HepG2 (cell line): ENCODE data around the gene ACTN1. TPM values are rescaled to one million over a fixed set of nuclear protein-coding genes. Genes with fewer than 3 reads are reported as not detected.

ENCODE experiments used
- ATAC-seq: fragments of 200-7000 bp; cut with Tn5 transposase; 3 replicates; pipeline ENCODE4 v1.9.1; 2020; ENCODE audit warnings: mild to moderate bottlenecking, moderate library complexity
- BruUV-seq: library from RNA; stranded (reverse); fragments of 400-500 nt; replicated peaks from 2 replicates; lab custom pipeline; 2021; lab: Mats Ljungman, UMichigan
- CTCF ChIA-PET: fragments of 300-600 bp; formaldehyde crosslinking; extraction: SDS; loops from one replicate; lab custom pipeline; 2021; ENCODE audit warnings: low total read pairs, inconsistent platforms, low intra/inter-chr PET ratio; lab: Yijun Ruan, JAX
- POLR2A ChIA-PET: fragments of 350-600 bp; sonication (Branson Sonifier 250); formaldehyde crosslinking; loops from one replicate; lab custom pipeline; 2020; ENCODE audit warnings: antibody characterized with exemption, inconsistent platforms; lab: Yijun Ruan, JAX
- DNase-seq: peaks from one replicate; pipeline ENCODE4 v3.0.0-alpha.2; 2015; ENCODE audit warnings: low spot score
- FAIRE-seq: peaks from 3 replicates; lab custom pipeline; 2011; peaks lifted over from hg19 to GRCh38; lab: Jason Lieb, UNC
- H2AFZ ChIP-seq: one replicate; pipeline ENCODE4 v1.6.1; 2011; ENCODE audit warnings: low read length, inconsistent platforms
- H3K27ac ChIP-seq: fragments of 300-600 bp; 3 replicates; pipeline ENCODE4 v1.8.0; 2011; ENCODE audit warnings: mixed run types, mild to moderate bottlenecking, mixed read lengths, low read length, inconsistent platforms; ENCODE audit not compliant: insufficient read depth; ENCODE audit errors: extremely low read length
- H3K27me3 ChIP-seq, 2 experiments: fragments of 200-600 bp in 1 of 2; 2 replicates in 1 of 2; 3 replicates in 1 of 2; pipeline versions ENCODE4 v1.6.0 to v1.8.0; 2011; ENCODE audit warnings: low read length in 2 of 2, mild to moderate bottlenecking in 2 of 2, moderate library complexity in 2 of 2, inconsistent platforms in 1 of 2; ENCODE audit not compliant: insufficient read depth in 2 of 2, control insufficient read depth in 1 of 2
- H3K36me3 ChIP-seq, 2 experiments: fragments of 200-600 bp in 1 of 2; replicated peaks in 1 of 2; 2 replicates in 1 of 2; 3 replicates in 1 of 2; pipeline versions ENCODE4 v1.5.1 to v1.8.0; 2011; ENCODE audit warnings: low read length in 2 of 2, inconsistent platforms in 1 of 2; ENCODE audit not compliant: insufficient read depth in 2 of 2, control insufficient read depth in 1 of 2
- H3K4me1 ChIP-seq: 2 replicates; pipeline ENCODE4 v1.5.1; 2012; ENCODE audit warnings: low read length, inconsistent platforms; ENCODE audit not compliant: insufficient read depth
- H3K4me2 ChIP-seq: 2 replicates; pipeline ENCODE4 v1.6.0; 2011; ENCODE audit warnings: low read depth, low read length, inconsistent platforms
- H3K4me3 ChIP-seq, 3 experiments: fragments of 200-600 bp in 1 of 3; sonication (generic), shearing (Covaris generic) in 1 of 3; replicated peaks in 1 of 3; 2 replicates each; pipeline ENCODE4 v1.5.1; 2011 to 2016; ENCODE audit warnings: low read length in 3 of 3, inconsistent platforms in 2 of 3, low read depth in 2 of 3, mild to moderate bottlenecking in 2 of 3, control low read depth in 1 of 3, mixed read lengths in 1 of 3; ENCODE audit not compliant: insufficient read depth in 1 of 3
- H3K79me2 ChIP-seq: one replicate; pipeline ENCODE4 v1.6.1; 2011; ENCODE audit warnings: low read length, inconsistent platforms; ENCODE audit not compliant: insufficient read depth
- H3K9ac ChIP-seq: 2 replicates; pipeline ENCODE4 v1.6.0; 2011; ENCODE audit warnings: mild to moderate bottlenecking, low read depth, low read length, inconsistent platforms; ENCODE audit not compliant: insufficient read depth
- H3K9me3 ChIP-seq: 2 replicates; pipeline ENCODE4 v1.5.1; 2012; ENCODE audit warnings: mild to moderate bottlenecking, low read length
- H4K20me1 ChIP-seq: 2 replicates; pipeline ENCODE4 v1.6.0; 2011; ENCODE audit warnings: inconsistent platforms, mild to moderate bottlenecking, low read length, moderate library complexity; ENCODE audit not compliant: insufficient read depth
- HNF1A ChIP-seq, 2 experiments: sonication (generic) in 1 of 2; formaldehyde crosslinking in 1 of 2; IDR thresholded peaks; 2 replicates each; pipeline versions ENCODE4 v1.4.0 to v1.6.1; 2016 to 2020; ENCODE audit warnings: borderline replicate concordance in 1 of 2, low read depth in 1 of 2, mild to moderate bottlenecking in 1 of 2, missing genetic modification reagents in 1 of 2
- YEATS4 ChIP-seq: sonication (generic); formaldehyde crosslinking; IDR thresholded peaks from 2 replicates; pipeline ENCODE4 v1.4.0; 2020; ENCODE audit warnings: missing genetic modification reagents, borderline replicate concordance
- ZNF780A ChIP-seq: sonication (generic); formaldehyde crosslinking; IDR thresholded peaks from 2 replicates; pipeline ENCODE4 v1.8.0; 2022; ENCODE audit warnings: mild to moderate bottlenecking, missing genetic modification reagents, moderate library complexity
- ZNF883 ChIP-seq: sonication (generic); formaldehyde crosslinking; IDR thresholded peaks from 2 replicates; pipeline ENCODE4 v1.5.1; 2020; ENCODE audit warnings: mild to moderate bottlenecking, missing genetic modification reagents; ENCODE audit errors: not compliant biosample characterization
- WGBS: methylation state at CpG from one replicate; pipeline ENCODE4 v1.1.6; 2017; ENCODE audit warnings: low lambda C conversion rate; 5-methylcytosine and 5-hydroxymethylcytosine counted together
- in situ Hi-C: cut with HindIII; loops from 2 replicates; pipeline ENCODE4 v1.10.0; 2017; ENCODE audit warnings: low pct_unique_long_range_greater_than_20kb; ENCODE audit not compliant: extremely low pct_ligation_motif_present
- intact Hi-C: fragments of 100-400 bp; cut with micrococcal nuclease; formaldehyde crosslinking; loops from one replicate; pipeline ENCODE4 v1.10.0; 2022; ENCODE audit not compliant: unreplicated experiment
- polyA plus RNA-seq, 8 experiments: library from polyadenylated mRNA; depleted of rRNA in 3 of 8; stranded (reverse) in 7 of 8; unstranded in 1 of 8; fragments of >200 nt; fragmentation: Illumina TruSeq in 4 of 8; extraction: Trizol in 4 of 8; gene quantifications; 2 replicates each; pipeline versions ENCODE4 v1.2.1 to v1.2.3, GENCODE V29; 2011 to 2016; ENCODE audit warnings: low read depth in 4 of 8, missing spikeins in 1 of 8, mixed read lengths in 1 of 8; ENCODE audit not compliant: insufficient read depth in 1 of 8
- total RNA-seq, 5 experiments: library from RNA; depleted of rRNA; stranded (reverse); fragments of >200 nt; fragmentation: Illumina TruSeq; extraction: Trizol; gene quantifications; 2 replicates each; pipeline ENCODE4 v1.2.3, GENCODE V29; 2016; ENCODE audit warnings: low read depth in 1 of 5

The ACTN1 gene
- total and polyA plus RNA-seq, 2 of the 13 experiments (the other 11 are each of a cell fraction or from before 2014, with no cell fraction given), result 58.6 to 162 TPM

DNA sequence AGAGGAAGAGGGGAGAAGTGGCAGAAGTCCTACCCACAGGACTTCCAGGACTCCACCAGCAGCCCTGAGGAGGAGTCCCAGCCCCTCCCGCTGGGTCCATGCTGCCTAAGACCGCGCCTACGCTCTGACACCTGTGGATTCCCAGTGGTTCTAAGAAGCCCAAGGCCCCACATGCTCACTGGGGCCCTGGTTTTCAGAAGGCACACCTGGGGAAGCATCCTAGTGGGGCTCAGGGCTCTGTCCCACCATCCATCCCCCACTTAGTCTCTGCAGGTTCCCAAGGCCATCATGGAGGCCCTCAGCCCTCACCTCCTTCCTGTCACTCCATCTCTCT is 32.6 kb downstream of the ACTN1 start:
- in situ Hi-C loops, result no loop called here
- no TSS peak for BruUV-seq
- Histone ChIP-seq H3K27ac (peak overlapping the region; percentile 55), H3K4me1 (peaks cover 96% of the 10 kb centered on the region), H3K36me3 (peaks cover 13 to 21% of the 10 kb centered on the region in 2 experiments; a peak in 4 of 5 replicates), H3K4me2 (peak overlapping the region; percentile 64), H3K9me3 (no peaks in the 10 kb centered on the region), H3K27me3 (no peaks in the 10 kb centered on the region), H4K20me1 (peaks cover 50% of the 10 kb centered on the region), H3K4me3 (no peak overlapping the region; a peak in 1 of 6 replicates), H3K9ac (no peak overlapping the region), H2AFZ (no peak overlapping the region), H3K79me2 (peaks cover 98% of the 10 kb centered on the region)
- CTCF ChIA-PET, result no interaction called here
- POLR2A ChIA-PET, result no interaction called here
- TF ChIP-seq HNF1A (IDR thresholded peaks at IDR 0.05; ENCODE audit: low read depth) (no peak), HNF1A (CRISPR knock-in tag; IDR thresholded peaks at IDR 0.05; ENCODE audit: borderline replicate concordance) (no peak), ZNF883 (CRISPR knock-in tag) (no peak), ZNF780A (CRISPR knock-in tag) (no peak), YEATS4 (CRISPR knock-in tag) (no peak)
- FAIRE-seq (no peak), ATAC-seq (no peak), DNase-seq (no peak)
- WGBS, result 50% methylated on average over 1 of the region's 4 CpGs
- intact Hi-C loops, result no loop called here
